Hepatocyte (in vitro differentiated cells): Measurements from ENCODE around the gene MATR3.

ENCODE experiments used
- EZH2 ChIP-seq: fragments of 200-600 bp; sonication (generic); IDR thresholded peaks from 2 replicates; pipeline ENCODE4 v1.6.1; 2016; ENCODE audit warnings: antibody characterized with exemption, mild to moderate bottlenecking, borderline replicate concordance
- EZH2phosphoT487 ChIP-seq: fragments of 200-600 bp; sonication (generic); IDR thresholded peaks from one replicate; pipeline ENCODE4 v1.6.1; 2018; ENCODE audit warnings: antibody characterized with exemption, mild to moderate bottlenecking, low read depth, moderate library complexity; ENCODE audit not compliant: unreplicated experiment, severe bottlenecking
- TF ChIP-seq, protein P1 (sequence below): fragments of 200-600 bp; sonication (generic); IDR thresholded peaks from 2 replicates; pipeline ENCODE4 v1.5.1; 2016; ENCODE audit warnings: antibody characterized with exemption, mild to moderate bottlenecking; ENCODE audit not compliant: poor library complexity

- TF ChIP-seq, protein P1, sequence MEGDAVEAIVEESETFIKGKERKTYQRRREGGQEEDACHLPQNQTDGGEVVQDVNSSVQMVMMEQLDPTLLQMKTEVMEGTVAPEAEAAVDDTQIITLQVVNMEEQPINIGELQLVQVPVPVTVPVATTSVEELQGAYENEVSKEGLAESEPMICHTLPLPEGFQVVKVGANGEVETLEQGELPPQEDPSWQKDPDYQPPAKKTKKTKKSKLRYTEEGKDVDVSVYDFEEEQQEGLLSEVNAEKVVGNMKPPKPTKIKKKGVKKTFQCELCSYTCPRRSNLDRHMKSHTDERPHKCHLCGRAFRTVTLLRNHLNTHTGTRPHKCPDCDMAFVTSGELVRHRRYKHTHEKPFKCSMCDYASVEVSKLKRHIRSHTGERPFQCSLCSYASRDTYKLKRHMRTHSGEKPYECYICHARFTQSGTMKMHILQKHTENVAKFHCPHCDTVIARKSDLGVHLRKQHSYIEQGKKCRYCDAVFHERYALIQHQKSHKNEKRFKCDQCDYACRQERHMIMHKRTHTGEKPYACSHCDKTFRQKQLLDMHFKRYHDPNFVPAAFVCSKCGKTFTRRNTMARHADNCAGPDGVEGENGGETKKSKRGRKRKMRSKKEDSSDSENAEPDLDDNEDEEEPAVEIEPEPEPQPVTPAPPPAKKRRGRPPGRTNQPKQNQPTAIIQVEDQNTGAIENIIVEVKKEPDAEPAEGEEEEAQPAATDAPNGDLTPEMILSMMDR: no peak
- no peak for TF ChIP-seq EZH2phosphoT487
- no peak for TF ChIP-seq EZH2
Measured at GRCh38 chr5:139285651-139286392, 7.7 kb upstream of the MATR3 start.
